Neural progenitor cell (in vitro differentiated cells): ENCODE data around the gene BRD7. TPM values are rescaled to one million over a fixed set of nuclear protein-coding genes. Genes with fewer than 3 reads are reported as not detected.

ENCODE experiments used
- DNase-seq: peaks from one replicate; pipeline ENCODE4 v3.0.0-alpha.2; 2016; ENCODE audit warnings: low spot score
- H2AFZ ChIP-seq: fragments of 200-600 bp; sonication (generic); replicated peaks from 2 replicates; pipeline ENCODE4 v1.6.1; 2016; ENCODE audit warnings: antibody characterized with exemption
- H3F3A ChIP-seq: fragments of 200-600 bp; sonication (generic); 2 replicates; pipeline ENCODE4 v1.6.1; 2016; ENCODE audit warnings: antibody characterized with exemption, low read depth
- H3K27ac ChIP-seq: fragments of 200-600 bp; sonication (generic); 2 replicates; pipeline ENCODE4 v1.5.1; 2016; ENCODE audit warnings: mild to moderate bottlenecking
- H3K27me3 ChIP-seq: fragments of 200-600 bp; sonication (generic); 2 replicates; pipeline ENCODE4 v1.6.1; 2016; ENCODE audit warnings: mild to moderate bottlenecking, moderate library complexity
- H3K36me3 ChIP-seq: fragments of 200-600 bp; sonication (generic); 2 replicates; pipeline ENCODE4 v1.5.1; 2016
- H3K4me1 ChIP-seq: fragments of 200-600 bp; sonication (generic); 2 replicates; pipeline ENCODE4 v1.6.1; 2016; ENCODE audit warnings: mixed run types
- H3K4me2 ChIP-seq: fragments of 200-600 bp; sonication (generic); 2 replicates; pipeline ENCODE4 v1.6.1; 2016
- H3K4me3 ChIP-seq: fragments of 200-600 bp; sonication (generic); 2 replicates; pipeline ENCODE4 v1.5.1; 2016
- H3K79me2 ChIP-seq: fragments of 200-600 bp; sonication (generic); 2 replicates; pipeline ENCODE4 v1.6.1; 2016; ENCODE audit warnings: low read depth
- H3K9ac ChIP-seq: fragments of 200-600 bp; sonication (generic); 2 replicates; pipeline ENCODE4 v1.6.1; 2016
- H3K9me3 ChIP-seq: fragments of 200-600 bp; sonication (generic); 2 replicates; pipeline ENCODE4 v1.5.1; 2016; ENCODE audit warnings: low read depth
- H4K20me1 ChIP-seq: fragments of 200-600 bp; sonication (generic); 2 replicates; pipeline ENCODE4 v1.6.1; 2016; ENCODE audit warnings: low read depth
- H3K27ac Mint-ChIP-seq: 3 replicates; pipeline ENCODE4 v1.8.0; 2021; ENCODE audit warnings: mixed read lengths
- H3K27me3 Mint-ChIP-seq: 2 replicates; pipeline ENCODE4 v1.8.0; 2022; ENCODE audit warnings: low read depth, mild to moderate bottlenecking, inconsistent platforms, moderate library complexity, mixed read lengths; ENCODE audit not compliant: insufficient read depth
- H3K36me3 Mint-ChIP-seq: 3 replicates; pipeline ENCODE4 v1.8.0; 2021; ENCODE audit warnings: mixed read lengths
- H3K4me1 Mint-ChIP-seq: 3 replicates; pipeline ENCODE4 v1.8.0; 2021; ENCODE audit warnings: mixed read lengths
- H3K4me3 Mint-ChIP-seq: 3 replicates; pipeline ENCODE4 v1.8.0; 2021; ENCODE audit warnings: mild to moderate bottlenecking, moderate library complexity, mixed read lengths
- H3K9me3 Mint-ChIP-seq: 3 replicates; pipeline ENCODE4 v1.8.0; 2020; ENCODE audit warnings: mixed read lengths
- EZH2 ChIP-seq: fragments of 200-600 bp; sonication (generic); IDR thresholded peaks from 2 replicates; pipeline ENCODE4 v1.6.1; 2017; ENCODE audit warnings: antibody characterized with exemption, mild to moderate bottlenecking, moderate library complexity
- EZH2phosphoT487 ChIP-seq: fragments of 200-600 bp; sonication (generic); IDR thresholded peaks from 2 replicates; pipeline ENCODE4 v1.6.1; 2017; ENCODE audit warnings: antibody characterized with exemption
- total RNA-seq: library from RNA; depleted of rRNA; stranded (reverse); fragments of >200 nt; gene quantifications from 2 replicates; pipeline ENCODE4 v1.2.3, GENCODE V29; 2015; ENCODE audit warnings: low replicate concordance
- TF ChIP-seq, protein P1 (sequence below): fragments of 200-600 bp; sonication (generic); IDR thresholded peaks from 2 replicates; pipeline ENCODE4 v1.5.1; 2017; ENCODE audit warnings: antibody characterized with exemption, mild to moderate bottlenecking

Gene BRD7
- total RNA-seq, 1 donor from 2014 or later, result 164 TPM

- Mint-ChIP-seq H3K9me3 (no peaks in the 10 kb centered on the region), H3K27me3 (peaks cover 8% of the 10 kb centered on the region), H3K27ac (peak overlapping the region; percentile 72), H3K4me1 (peaks cover 22% of the 10 kb centered on the region), H3K4me3 (no peak overlapping the region), H3K36me3 (no peaks in the 10 kb centered on the region)
- Histone ChIP-seq H3K4me1 (peaks cover under 1% of the 10 kb centered on the region), H2AFZ (no peak overlapping the region), H3K9me3 (no peaks in the 10 kb centered on the region), H3F3A (no peaks in the 10 kb centered on the region), H3K27ac (no peak overlapping the region), H3K27me3 (no peaks in the 10 kb centered on the region), H4K20me1 (peaks cover 6% of the 10 kb centered on the region), H3K4me2 (no peak overlapping the region), H3K4me3 (no peak overlapping the region), H3K79me2 (peaks cover 8% of the 10 kb centered on the region), H3K9ac (no peak overlapping the region), H3K36me3 (no peaks in the 10 kb centered on the region)
- TF ChIP-seq EZH2phosphoT487 (no peak), EZH2 (no peak)
- TF ChIP-seq, protein P1, sequence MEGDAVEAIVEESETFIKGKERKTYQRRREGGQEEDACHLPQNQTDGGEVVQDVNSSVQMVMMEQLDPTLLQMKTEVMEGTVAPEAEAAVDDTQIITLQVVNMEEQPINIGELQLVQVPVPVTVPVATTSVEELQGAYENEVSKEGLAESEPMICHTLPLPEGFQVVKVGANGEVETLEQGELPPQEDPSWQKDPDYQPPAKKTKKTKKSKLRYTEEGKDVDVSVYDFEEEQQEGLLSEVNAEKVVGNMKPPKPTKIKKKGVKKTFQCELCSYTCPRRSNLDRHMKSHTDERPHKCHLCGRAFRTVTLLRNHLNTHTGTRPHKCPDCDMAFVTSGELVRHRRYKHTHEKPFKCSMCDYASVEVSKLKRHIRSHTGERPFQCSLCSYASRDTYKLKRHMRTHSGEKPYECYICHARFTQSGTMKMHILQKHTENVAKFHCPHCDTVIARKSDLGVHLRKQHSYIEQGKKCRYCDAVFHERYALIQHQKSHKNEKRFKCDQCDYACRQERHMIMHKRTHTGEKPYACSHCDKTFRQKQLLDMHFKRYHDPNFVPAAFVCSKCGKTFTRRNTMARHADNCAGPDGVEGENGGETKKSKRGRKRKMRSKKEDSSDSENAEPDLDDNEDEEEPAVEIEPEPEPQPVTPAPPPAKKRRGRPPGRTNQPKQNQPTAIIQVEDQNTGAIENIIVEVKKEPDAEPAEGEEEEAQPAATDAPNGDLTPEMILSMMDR, result no peak
- DNase-seq, result no peak
These were observed 4.0 kb upstream of the BRD7 start for GRCh38 chr16:50372611-50373344.

DNA sequence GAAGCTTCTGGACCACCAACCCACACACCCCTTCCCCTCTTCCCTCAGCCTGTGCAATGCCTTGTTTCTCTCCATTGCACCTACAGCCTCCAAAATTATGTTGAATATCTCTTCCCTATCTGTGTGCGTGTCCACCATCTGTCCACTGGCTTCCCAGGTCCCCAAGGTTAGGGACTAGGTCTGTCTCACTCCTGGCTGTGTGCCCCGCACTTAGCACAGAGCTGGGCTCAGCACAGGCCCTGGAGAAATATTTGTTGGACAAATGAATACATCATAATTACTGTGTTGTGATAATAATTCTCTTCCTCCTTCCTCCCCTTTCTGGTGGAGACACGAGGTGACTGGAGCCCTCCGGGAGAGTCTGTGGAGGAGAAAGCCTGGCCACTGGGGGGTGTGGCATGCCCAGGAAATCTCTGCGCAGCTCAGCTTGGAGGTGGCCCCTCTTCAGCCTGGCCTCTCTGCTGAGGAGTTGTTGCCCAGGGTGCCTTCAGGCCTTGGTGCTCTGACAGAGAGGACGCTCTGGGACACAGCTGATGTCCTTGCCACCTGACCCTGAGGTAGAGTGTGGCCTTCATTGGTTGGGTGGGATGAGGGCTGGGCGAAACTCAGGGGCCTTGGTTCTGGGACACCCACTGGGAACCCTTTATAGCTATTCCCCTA lies 3.3 kb upstream of the BRD7 start:
- no peak overlapping the region for H3K27ac ChIP-seq
- peak overlapping the region; percentile 19 for H3K4me3 Mint-ChIP-seq
- H3K27me3 Mint-ChIP-seq, result peaks cover 8% of the 10 kb centered on the region
- no peak overlapping the region for H3K9ac ChIP-seq
- peaks cover 28% of the 10 kb centered on the region for H3K4me1 Mint-ChIP-seq
- no peak overlapping the region for H3K4me3 ChIP-seq
- TF ChIP-seq EZH2phosphoT487 (no peak), EZH2 (no peak)
- TF ChIP-seq, protein P1, result peak; percentile 57
- peaks cover 15% of the 10 kb centered on the region for H3K79me2 ChIP-seq
- no peak overlapping the region for H3K27ac Mint-ChIP-seq
- H3F3A ChIP-seq, result no peaks in the 10 kb centered on the region
- H3K4me2 ChIP-seq, result no peak overlapping the region
- peaks cover under 1% of the 10 kb centered on the region for H3K36me3 ChIP-seq
- peaks cover 13% of the 10 kb centered on the region for H4K20me1 ChIP-seq
- H3K9me3 ChIP-seq, result no peaks in the 10 kb centered on the region
- no peaks in the 10 kb centered on the region for H3K27me3 ChIP-seq
- H3K9me3 Mint-ChIP-seq, result no peaks in the 10 kb centered on the region
- peak; percentile 66 for DNase-seq
- peaks cover 7% of the 10 kb centered on the region for H3K4me1 ChIP-seq
- no peaks in the 10 kb centered on the region for H3K36me3 Mint-ChIP-seq
- H2AFZ ChIP-seq, result no peak overlapping the region

GRCh38 chr16:50371036-50371716 lies 2.4 kb upstream of the BRD7 start:
- TF ChIP-seq EZH2 (no peak), EZH2phosphoT487 (no peak)
- TF ChIP-seq, protein P1, result no peak
- Mint-ChIP-seq H3K27me3 (peaks cover 8% of the 10 kb centered on the region), H3K36me3 (peaks cover under 1% of the 10 kb centered on the region)

More at GRCh38 chr16:50371036-50371716, 2.4 kb upstream of the BRD7 start:
- Histone ChIP-seq H3K4me3 (no peak overlapping the region), H3K27ac (no peak overlapping the region), H3K27me3 (no peaks in the 10 kb centered on the region), H3K4me1 (peaks cover 16% of the 10 kb centered on the region), H3F3A (no peaks in the 10 kb centered on the region), H4K20me1 (peaks cover 22% of the 10 kb centered on the region), H3K9ac (no peak overlapping the region), H2AFZ (no peak overlapping the region), H3K9me3 (no peaks in the 10 kb centered on the region), H3K36me3 (peaks cover 9% of the 10 kb centered on the region), H3K4me2 (no peak overlapping the region), H3K79me2 (peaks cover 24% of the 10 kb centered on the region)
- Mint-ChIP-seq H3K4me3 (no peak overlapping the region), H3K4me1 (peaks cover 32% of the 10 kb centered on the region), H3K27ac (peak overlapping the region; percentile 38), H3K9me3 (no peaks in the 10 kb centered on the region)
- no peak for DNase-seq
